SK-N-SH (cell line): ENCODE measurements around the gene CMYA5.

Experiments
- CTCF ChIP-seq: fragments of 200-600 bp; sonication (generic); IDR thresholded peaks from 2 replicates; pipeline ENCODE4 v1.6.1; 2017; ENCODE audit warnings: antibody characterized with exemption, mild to moderate bottlenecking, moderate library complexity
- JUND ChIP-seq: IDR thresholded peaks from 2 replicates; pipeline ENCODE4 v1.4.0; 2012
- MXI1 ChIP-seq: IDR thresholded peaks from 2 replicates; pipeline ENCODE4 v1.6.1; 2012; ENCODE audit warnings: mild to moderate bottlenecking, low read depth, low read length, improper control_type of control experiment
- NRF1 ChIP-seq: IDR thresholded peaks from 2 replicates; pipeline ENCODE4 v1.6.1; 2012; ENCODE audit warnings: low read depth, mild to moderate bottlenecking, low read length
- POLR2AphosphoS5 ChIP-seq: IDR thresholded peaks from 2 replicates; pipeline ENCODE4 v1.6.1; 2012; ENCODE audit warnings: low read depth, low read length
- RFX5 ChIP-seq: IDR thresholded peaks from 2 replicates; pipeline ENCODE4 v1.6.1; 2012; ENCODE audit warnings: mild to moderate bottlenecking, improper control_type of control experiment, low read length
- SMC3 ChIP-seq: IDR thresholded peaks from 2 replicates; pipeline ENCODE4 v1.6.1; 2012; ENCODE audit warnings: low read depth, low read length, improper control_type of control experiment

- TF ChIP-seq RFX5: no peak
- no peak for TF ChIP-seq CTCF
- no peak for TF ChIP-seq MXI1
- no peak for TF ChIP-seq SMC3
- TF ChIP-seq NRF1: no peak
- no peak for TF ChIP-seq POLR2AphosphoS5
- TF ChIP-seq JUND: no peak
Measured at GRCh38 chr5:79793304-79793703, 103.7 kb downstream of the CMYA5 start.
